B cell (primary cell): ENCODE data around the gene MYRIP. TPM values are rescaled to one million over a fixed set of nuclear protein-coding genes. Genes with fewer than 3 reads are reported as not detected.

Source experiments
- ATAC-seq: fragments of 200-7000 bp; cut with Tn5 transposase; one replicate; pipeline ENCODE4 v1.10.0; 2021; ENCODE audit warnings: low read depth, mild to moderate bottlenecking, moderate number of reproducible peaks, moderate library complexity
- CTCF ChIA-PET: fragments of 350-600 bp; sonication (Branson Sonifier 250); formaldehyde crosslinking; loops from one replicate; lab custom pipeline; 2021; ENCODE audit warnings: antibody characterized with exemption, inconsistent platforms; lab: Charles Lee
- POLR2A ChIA-PET: fragments of 350-600 bp; sonication (Branson Sonifier 250); formaldehyde crosslinking; loops from one replicate; lab custom pipeline; 2021; ENCODE audit warnings: antibody characterized with exemption; lab: Charles Lee
- DNase-seq: peaks from one replicate; pipeline ENCODE4 v3.0.0; 2013
- H2AFZ ChIP-seq: 2 replicates; pipeline ENCODE4 v1.6.1; 2012; ENCODE audit warnings: mild to moderate bottlenecking, low read depth, low read length; ENCODE audit not compliant: insufficient read depth, poor library complexity, severe bottlenecking
- H3K27ac ChIP-seq, 2 donors: 1 replicate in 1 of 2; 2 replicates in 1 of 2; pipeline ENCODE4 v1.5.1; 2012 to 2013; ENCODE audit warnings: low read length in 2 of 2, mild to moderate bottlenecking in 2 of 2, moderate library complexity in 1 of 2
- H3K27me3 ChIP-seq, 4 experiments: fragments of 200-600 bp in 1 of 4; sonication (generic) in 1 of 4; replicated peaks in 1 of 4; 1 replicate in 2 of 4; 2 replicates in 2 of 4; pipeline versions ENCODE4 v1.6.1 to v1.7.0; 2013 to 2016; ENCODE audit warnings: low read length in 3 of 4, mild to moderate bottlenecking in 2 of 4, mixed read lengths in 1 of 4, moderate library complexity in 1 of 4; ENCODE audit not compliant: insufficient read depth in 4 of 4, control insufficient read depth in 3 of 4; ENCODE audit errors: control extremely low read depth in 1 of 4
- H3K36me3 ChIP-seq, 2 experiments: replicated peaks in 1 of 2; 1 replicate in 1 of 2; 2 replicates in 1 of 2; pipeline versions ENCODE4 v1.6.1 to v1.7.1; 2013; ENCODE audit warnings: low read length in 1 of 2; ENCODE audit not compliant: insufficient read depth in 2 of 2, control insufficient read depth in 1 of 2; ENCODE audit errors: control extremely low read depth in 1 of 2, extremely low read depth in 1 of 2
- H3K4me1 ChIP-seq, 2 donors: fragments of 200-600 bp in 1 of 2; sonication (generic) in 1 of 2; 1 replicate in 1 of 2; 2 replicates in 1 of 2; pipeline versions ENCODE4 v1.5.1 to v1.6.1; 2013 to 2017; ENCODE audit warnings: low read length in 2 of 2; ENCODE audit not compliant: control insufficient read depth in 2 of 2, insufficient read depth in 2 of 2
- H3K4me2 ChIP-seq: replicated peaks from 2 replicates; pipeline ENCODE3; 2012; ENCODE audit warnings: mild to moderate bottlenecking, low read depth, low read length; ENCODE audit not compliant: poor library complexity, severe bottlenecking
- H3K4me3 ChIP-seq, 5 experiments: fragments of 200-600 bp in 1 of 5; sonication (generic) in 1 of 5; 1 replicate in 3 of 5; 2 replicates in 2 of 5; pipeline versions ENCODE4 v1.5.1 to v1.7.0; 2011 to 2016; ENCODE audit warnings: low read length in 4 of 5, mild to moderate bottlenecking in 4 of 5, low read depth in 2 of 5, control low read depth in 1 of 5, moderate library complexity in 1 of 5; ENCODE audit not compliant: insufficient read depth in 1 of 5; ENCODE audit errors: control extremely low read depth in 1 of 5, extremely low read depth in 1 of 5
- H3K79me2 ChIP-seq: fragments of 200-600 bp; sonication (generic); one replicate; pipeline ENCODE4 v1.6.0; 2016; ENCODE audit warnings: low read length; ENCODE audit not compliant: control insufficient read depth, insufficient read depth
- H3K9ac ChIP-seq: fragments of 200-600 bp; sonication (generic); 2 replicates; pipeline ENCODE4 v1.6.1; 2017; ENCODE audit warnings: mild to moderate bottlenecking, low read length, moderate library complexity
- H3K9me3 ChIP-seq, 3 donors: one replicate each; pipeline versions ENCODE4 v1.6.1 to v1.7.1; 2013; ENCODE audit warnings: low read length in 2 of 3; ENCODE audit not compliant: control insufficient read depth in 2 of 3, insufficient read depth in 1 of 3; ENCODE audit errors: control extremely low read depth in 1 of 3
- H4K20me1 ChIP-seq: 2 replicates; pipeline ENCODE4 v1.6.0; 2012; ENCODE audit warnings: mild to moderate bottlenecking, low read length; ENCODE audit not compliant: insufficient read depth, control insufficient read depth, poor library complexity, severe bottlenecking
- H3K27ac Mint-ChIP-seq: one replicate; pipeline ENCODE4 v1.8.0; 2021; ENCODE audit warnings: mixed read lengths
- H3K27me3 Mint-ChIP-seq: one replicate; pipeline ENCODE4 v1.8.0; 2021; ENCODE audit warnings: mixed read lengths
- H3K4me1 Mint-ChIP-seq: one replicate; pipeline ENCODE4 v1.8.0; 2021; ENCODE audit warnings: mixed read lengths
- H3K4me3 Mint-ChIP-seq: one replicate; pipeline ENCODE4 v1.8.0; 2021; ENCODE audit warnings: mixed read lengths
- H3K9me3 Mint-ChIP-seq: one replicate; pipeline ENCODE4 v1.8.0; 2022; ENCODE audit warnings: mixed read lengths; ENCODE audit not compliant: insufficient read depth
- CTCF ChIP-seq: fragments of 200-600 bp; IDR thresholded peaks from one replicate; pipeline ENCODE4 v1.8.0; 2022; ENCODE audit warnings: antibody characterized with exemption, mild to moderate bottlenecking
- EZH2 ChIP-seq: IDR thresholded peaks from 2 replicates; pipeline ENCODE4 v1.6.1; 2012; ENCODE audit warnings: borderline replicate concordance, low read depth, mild to moderate bottlenecking, moderate library complexity, low read length; ENCODE audit not compliant: insufficient read depth, poor library complexity, severe bottlenecking
- WGBS: methylation state at CpG from one replicate; pipeline ENCODE4 v1.1.5; 2013; ENCODE audit warnings: missing lambda C conversion rate; ENCODE audit not compliant: insufficient coverage; 5-methylcytosine and 5-hydroxymethylcytosine counted together
- intact Hi-C: fragments of 100-400 bp; cut with micrococcal nuclease; formaldehyde crosslinking; loops from one replicate; pipeline ENCODE4 v1.10.0; 2022
- polyA plus RNA-seq: library from polyadenylated mRNA; depleted of rRNA; stranded (reverse); fragments of >200 nt; gene quantifications from 2 replicates; pipeline ENCODE4 v1.2.3, GENCODE V29; 2012
- total RNA-seq, 2 donors: library from RNA; stranded (reverse); fragments of 120-200 nt in 1 of 2; gene quantifications; 1 replicate in 1 of 2; 2 replicates in 1 of 2; pipeline versions ENCODE4 v1.2.3 to v1.2.4, GENCODE V29; 2013 to 2022

Gene MYRIP
- total and polyA plus RNA-seq, 2 donors (not counting 1 experiment from before 2014, with no cell fraction given), result 0.03 to 0.10 TPM

- Histone ChIP-seq H3K9ac (no peak overlapping the region), H3K4me1 (no peaks in the 10 kb centered on the region), H3K79me2 (no peaks in the 10 kb centered on the region), H4K20me1 (no peaks in the 10 kb centered on the region), H3K27me3 (no peaks in the 10 kb centered on the region), H3K4me2 (no peak overlapping the region), H3K36me3 (no peaks in the 10 kb centered on the region), H2AFZ (no peak overlapping the region), H3K27ac (no peak overlapping the region), H3K4me3 (no peak overlapping the region), H3K9me3 (no peaks in the 10 kb centered on the region)
- H3K4me1 Mint-ChIP-seq, result no peaks in the 10 kb centered on the region
- WGBS, result 94% methylated on average over 3 of the region's 6 CpGs
- H3K4me3 Mint-ChIP-seq, result no peak overlapping the region
- POLR2A ChIA-PET, result no interaction called here
- ATAC-seq, result no peak
- no peaks in the 10 kb centered on the region for H3K27me3 Mint-ChIP-seq
- CTCF ChIA-PET, result interaction anchor here (0.6 to 4.1 kb wide), 3 partner anchors 9 to 16 kb away, joined by 3 to 19 read pairs (median 5); no protein-coding TSS in a partner anchor
- H3K9me3 Mint-ChIP-seq, result no peaks in the 10 kb centered on the region
- TF ChIP-seq CTCF, result no peak
- no peak for TF ChIP-seq EZH2
- DNase-seq, result no peak
- intact Hi-C loops, result no loop called here
- H3K27ac Mint-ChIP-seq, result no peak overlapping the region
Measured at GRCh38 chr3:40200692-40201316, 391.4 kb downstream of the MYRIP start.

GRCh38 chr3:40201770-40202169 lies 392.4 kb downstream of the MYRIP start:
- H3K79me2 ChIP-seq, result no peaks in the 10 kb centered on the region
- Mint-ChIP-seq H3K4me1 (no peaks in the 10 kb centered on the region), H3K9me3 (no peaks in the 10 kb centered on the region), H3K27ac (no peak overlapping the region), H3K4me3 (no peak overlapping the region), H3K27me3 (no peaks in the 10 kb centered on the region)
- no peaks in the 10 kb centered on the region for H4K20me1 ChIP-seq
- no peak for DNase-seq
- no peak for ATAC-seq
- H3K4me3 ChIP-seq, result no peak overlapping the region
- H3K27me3 ChIP-seq, result no peaks in the 10 kb centered on the region
- no peaks in the 10 kb centered on the region for H3K9me3 ChIP-seq
- H3K4me1 ChIP-seq, result no peaks in the 10 kb centered on the region
- H2AFZ ChIP-seq, result no peak overlapping the region
- intact Hi-C loops, result no loop called here
- H3K4me2 ChIP-seq, result no peak overlapping the region
- ChIA-PET POLR2A (no interaction called here), CTCF (interaction anchor here (1.2 to 4.1 kb wide), 2 partner anchors 9 to 23 kb away, joined by 4 to 19 read pairs; no protein-coding TSS in a partner anchor)
- H3K36me3 ChIP-seq, result no peaks in the 10 kb centered on the region
- TF ChIP-seq EZH2, result no peak
- no peak overlapping the region for H3K9ac ChIP-seq
- WGBS, result 93% methylated on average over 2 of the region's 3 CpGs
- H3K27ac ChIP-seq, result no peak overlapping the region
